ENCODE results near the gene FAM120A.

DNA sequence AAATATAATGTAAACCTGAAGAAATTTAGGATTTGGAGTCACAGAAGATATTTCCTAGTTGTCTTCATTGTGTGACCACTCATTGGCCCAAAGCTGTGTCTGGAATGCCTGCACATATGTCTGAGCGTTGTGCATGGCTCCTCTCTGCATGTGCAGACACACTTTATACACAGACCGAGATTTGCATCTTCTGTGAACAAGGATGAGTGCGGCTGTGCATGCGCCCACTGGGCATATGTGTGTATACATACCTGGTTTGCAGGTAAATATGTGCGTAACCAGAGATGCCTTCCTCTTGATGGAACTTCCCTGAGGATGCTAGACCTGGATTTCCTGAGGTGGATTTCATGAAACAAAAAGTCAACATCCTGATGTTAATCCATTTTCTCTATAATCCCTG is 144.0 kb downstream of the FAM120A start:
- TF ChIP-seq TBL1XR1 (IDR thresholded peaks at IDR 0.05; ENCODE audit: borderline replicate concordance, low read length, partially characterized antibody) (no peak), CC2D1A (CRISPR knock-in tag; IDR thresholded peaks at IDR 0.05) (no peak), ZBTB20 (CRISPR knock-in tag; IDR thresholded peaks at IDR 0.05; ENCODE audit: borderline replicate concordance, low read depth) (no peak), ZNF274 (CRISPR knock-in tag; IDR thresholded peaks at IDR 0.05) (no peak)
- TF ChIP-seq, protein P1, sequence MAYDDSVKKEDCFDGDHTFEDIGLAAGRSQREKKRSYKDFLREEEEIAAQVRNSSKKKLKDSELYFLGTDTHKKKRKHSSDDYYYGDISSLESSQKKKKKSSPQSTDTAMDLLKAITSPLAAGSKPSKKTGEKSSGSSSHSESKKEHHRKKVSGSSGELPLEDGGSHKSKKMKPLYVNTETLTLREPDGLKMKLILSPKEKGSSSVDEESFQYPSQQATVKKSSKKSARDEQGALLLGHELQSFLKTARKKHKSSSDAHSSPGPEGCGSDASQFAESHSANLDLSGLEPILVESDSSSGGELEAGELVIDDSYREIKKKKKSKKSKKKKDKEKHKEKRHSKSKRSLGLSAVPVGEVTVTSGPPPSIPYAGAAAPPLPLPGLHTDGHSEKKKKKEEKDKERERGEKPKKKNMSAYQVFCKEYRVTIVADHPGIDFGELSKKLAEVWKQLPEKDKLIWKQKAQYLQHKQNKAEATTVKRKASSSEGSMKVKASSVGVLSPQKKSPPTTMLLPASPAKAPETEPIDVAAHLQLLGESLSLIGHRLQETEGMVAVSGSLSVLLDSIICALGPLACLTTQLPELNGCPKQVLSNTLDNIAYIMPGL (CRISPR knock-in tag; IDR thresholded peaks at IDR 0.05; ENCODE audit: borderline replicate concordance in 1 of 2, low read depth in 1 of 2), result no peak

Measured in HepG2 (cell line).